ENCODE results near the gene VSIG4. TPM values are rescaled to one million over a fixed set of nuclear protein-coding genes. Genes with fewer than 3 reads are reported as not detected.

Gene VSIG4
- total and polyA plus RNA-seq, 11 donors, result 4.7 to 162 (median 27.5) TPM

- ATAC-seq (peak in 3 of 4 donors; percentile 34 to 71 (median 57)), DNase-seq (no peak)
- Histone ChIP-seq H3K27ac (peak overlapping the region in 1 of 12 donors; percentile 88), H3K27me3 (peaks cover 0 to 10% (median 0%) of the 10 kb centered on the region in 9 donors), H3K9me3 (no peaks in the 10 kb centered on the region), H3K4me3 (no peak overlapping the region), H3K36me3 (no peaks in the 10 kb centered on the region), H3K4me1 (peaks cover 0 to 73% (median 0%) of the 10 kb centered on the region in 12 donors)
- intact Hi-C loops (cut with DNase I), result no loop called here
- TF ChIP-seq, protein P1, sequence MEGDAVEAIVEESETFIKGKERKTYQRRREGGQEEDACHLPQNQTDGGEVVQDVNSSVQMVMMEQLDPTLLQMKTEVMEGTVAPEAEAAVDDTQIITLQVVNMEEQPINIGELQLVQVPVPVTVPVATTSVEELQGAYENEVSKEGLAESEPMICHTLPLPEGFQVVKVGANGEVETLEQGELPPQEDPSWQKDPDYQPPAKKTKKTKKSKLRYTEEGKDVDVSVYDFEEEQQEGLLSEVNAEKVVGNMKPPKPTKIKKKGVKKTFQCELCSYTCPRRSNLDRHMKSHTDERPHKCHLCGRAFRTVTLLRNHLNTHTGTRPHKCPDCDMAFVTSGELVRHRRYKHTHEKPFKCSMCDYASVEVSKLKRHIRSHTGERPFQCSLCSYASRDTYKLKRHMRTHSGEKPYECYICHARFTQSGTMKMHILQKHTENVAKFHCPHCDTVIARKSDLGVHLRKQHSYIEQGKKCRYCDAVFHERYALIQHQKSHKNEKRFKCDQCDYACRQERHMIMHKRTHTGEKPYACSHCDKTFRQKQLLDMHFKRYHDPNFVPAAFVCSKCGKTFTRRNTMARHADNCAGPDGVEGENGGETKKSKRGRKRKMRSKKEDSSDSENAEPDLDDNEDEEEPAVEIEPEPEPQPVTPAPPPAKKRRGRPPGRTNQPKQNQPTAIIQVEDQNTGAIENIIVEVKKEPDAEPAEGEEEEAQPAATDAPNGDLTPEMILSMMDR (IDR thresholded peaks at IDR 0.05), result no peak
- no peak for TF ChIP-seq POLR2A (IDR thresholded peaks at IDR 0.05)
- WGBS, 4 donors, result 65 to 86% (median 73%) methylated on average over 5 of the region's 5 CpGs
Observed at GRCh38 chrX:66013194-66013816, 26.6 kb downstream of the VSIG4 start.

DNA sequence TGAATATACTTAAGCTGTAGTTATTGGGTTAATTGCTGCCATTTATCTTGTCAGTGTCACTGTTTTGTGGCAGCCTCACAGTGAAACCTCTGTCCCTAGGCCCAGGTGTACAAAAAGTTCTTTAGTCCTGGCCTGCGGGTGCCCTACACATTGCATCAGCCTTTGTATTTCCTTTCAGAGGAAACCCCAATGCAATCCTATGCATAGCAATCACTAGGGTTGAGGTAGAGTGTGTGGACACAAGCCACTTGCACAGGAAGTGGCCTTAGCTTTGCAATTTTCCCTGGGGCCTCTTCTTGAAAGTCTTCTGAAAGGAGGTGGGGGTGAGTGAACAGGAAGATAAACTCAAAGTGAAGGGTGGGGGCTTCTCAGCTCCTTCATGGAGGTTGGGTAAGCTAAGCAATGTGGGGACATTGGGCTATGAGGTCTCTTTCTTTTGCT, 27.8 kb downstream of the VSIG4 start:
- peak overlapping the region in 1 of 12 donors; percentile 88 for H3K27ac ChIP-seq
- intact Hi-C loops (cut with DNase I), result no loop called here
- WGBS, 4 donors, result 39 to 67% (median 58%) methylated on average over 1 of the region's 1 CpG
- DNase-seq (no peak), ATAC-seq (peak in 2 of 4 donors; percentile 39 to 67)
- H3K4me3 ChIP-seq, result no peak overlapping the region
- H3K9me3 ChIP-seq, result no peaks in the 10 kb centered on the region
- no peak for TF ChIP-seq POLR2A (IDR thresholded peaks at IDR 0.05)
- TF ChIP-seq, protein P1 (IDR thresholded peaks at IDR 0.05), result no peak
- peaks cover 0 to 8% (median 0%) of the 10 kb centered on the region in 9 donors for H3K27me3 ChIP-seq
- peaks cover 0 to 76% (median 0%) of the 10 kb centered on the region in 12 donors for H3K4me1 ChIP-seq
- H3K36me3 ChIP-seq, result no peaks in the 10 kb centered on the region

DNA sequence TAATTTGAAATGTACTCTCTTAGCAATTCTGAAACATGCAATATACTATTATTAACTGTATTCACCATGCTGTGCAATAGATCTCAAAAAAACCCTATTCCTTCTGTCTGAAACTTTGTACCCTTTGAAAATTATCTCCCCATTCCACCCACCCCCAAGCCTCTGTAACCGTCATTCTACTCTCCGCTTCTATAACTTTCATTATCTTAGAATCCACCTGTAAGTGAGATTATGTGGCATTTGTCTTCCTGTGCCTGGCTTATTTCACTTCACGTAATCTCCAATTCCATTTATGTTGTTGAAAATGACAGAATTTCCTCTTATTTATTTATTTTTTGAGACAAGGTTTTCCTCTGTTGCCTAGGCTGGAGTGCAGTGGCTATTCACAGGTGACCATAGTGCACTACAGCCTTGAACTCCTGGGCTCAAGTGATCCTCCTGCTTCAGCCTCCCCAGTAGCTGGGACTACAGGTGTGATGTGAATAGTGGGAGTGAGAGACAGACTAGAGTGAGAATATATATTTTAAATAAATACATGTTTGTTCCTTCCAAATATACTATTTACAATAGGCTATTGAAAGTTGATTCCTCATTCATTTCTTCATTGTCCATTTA, 30.5 kb downstream of the VSIG4 start:
- 76 to 80% (median 78%) methylated on average over 3 of the region's 3 CpGs for WGBS, 4 donors
- TF ChIP-seq POLR2A (IDR thresholded peaks at IDR 0.05), result no peak
- TF ChIP-seq, protein P1 (IDR thresholded peaks at IDR 0.05), result no peak
- ATAC-seq (no peak), DNase-seq (no peak)
- H3K27ac ChIP-seq, result no peak overlapping the region
- intact Hi-C loops (cut with DNase I), result no loop called here
- H3K27me3 ChIP-seq, result no peaks in the 10 kb centered on the region
- no peaks in the 10 kb centered on the region for H3K9me3 ChIP-seq
- no peaks in the 10 kb centered on the region for H3K36me3 ChIP-seq
- H3K4me3 ChIP-seq, result no peak overlapping the region
- peaks cover 0 to 70% (median 0%) of the 10 kb centered on the region in 12 donors for H3K4me1 ChIP-seq

DNA sequence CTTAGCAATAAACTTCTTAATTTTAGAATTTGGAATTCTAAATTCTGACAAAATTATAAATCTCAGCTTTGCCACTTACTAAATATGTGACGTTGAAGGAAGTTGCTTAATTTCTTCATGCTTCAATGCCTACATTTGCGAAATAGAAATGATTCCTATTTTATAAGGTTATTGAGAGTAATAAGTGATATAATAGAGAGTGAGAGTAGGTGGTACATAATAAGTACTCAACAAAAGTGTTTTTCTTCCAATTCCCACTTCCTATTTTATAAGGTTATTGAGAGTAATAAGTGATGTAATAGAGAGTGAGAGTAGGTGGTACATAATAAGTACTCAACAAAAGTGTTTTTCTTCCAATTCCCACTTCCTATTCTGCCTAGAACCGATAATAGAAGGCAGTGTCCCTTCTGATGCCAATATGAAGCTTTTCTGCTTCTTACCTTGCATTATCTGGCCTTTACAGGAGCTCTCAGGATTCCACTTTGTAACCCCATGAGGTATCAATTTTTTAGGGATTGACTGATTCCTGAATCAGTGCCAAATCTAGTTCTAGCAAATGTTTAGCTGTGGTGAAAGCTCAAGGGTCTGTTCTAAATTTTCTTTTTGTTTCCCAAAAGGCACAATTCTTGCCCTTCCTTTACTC, 31.4 kb downstream of the VSIG4 start:
- Histone ChIP-seq H3K27me3 (no peaks in the 10 kb centered on the region), H3K27ac (peak overlapping the region in 1 of 12 donors; percentile 45), H3K36me3 (no peaks in the 10 kb centered on the region), H3K9me3 (no peaks in the 10 kb centered on the region), H3K4me3 (no peak overlapping the region), H3K4me1 (peaks cover 0 to 70% (median 0%) of the 10 kb centered on the region in 12 donors)
- intact Hi-C loops (cut with DNase I), result no loop called here
- DNase-seq (no peak), ATAC-seq (no peak)
- WGBS, 4 donors, result 60 to 83% (median 73%) methylated on average over 3 of the region's 3 CpGs
- TF ChIP-seq, protein P1 (IDR thresholded peaks at IDR 0.05), result no peak
